GM19324 (cell line): ENCODE measurements around the gene MRPL41.
"Not testable (repeated sequence)": the region's sequence is repeated elsewhere in the genome, so short reads cannot be mapped to it uniquely, and the experiment has no call there.

ENCODE experiments used
- ATAC-seq: cut with Tn5 transposase; IDR thresholded peaks from one replicate; pipeline ENCODE4 v1.9.1; 2021; ENCODE audit warnings: mild to moderate bottlenecking, moderate library complexity; ENCODE audit not compliant: unreplicated experiment, low FRiP score

Gene MRPL41

DNA sequence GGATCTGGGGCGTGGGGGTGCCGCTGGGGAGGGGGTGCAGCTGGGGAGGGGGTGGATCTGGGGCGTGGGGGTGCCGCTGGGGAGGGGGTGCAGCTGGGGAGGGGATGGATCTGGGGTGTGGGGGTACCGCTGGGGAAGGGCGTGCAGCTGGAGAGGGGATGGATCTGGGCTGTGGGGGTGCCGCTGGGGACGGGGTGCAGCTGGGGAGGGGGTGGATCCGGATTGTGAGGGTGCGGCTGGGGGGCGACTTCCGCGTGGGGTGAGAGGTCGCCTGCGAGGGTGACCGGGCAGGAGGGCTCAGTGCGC is 768 bp upstream of the MRPL41 start:
- ATAC-seq, result not testable (repeated sequence)

DNA sequence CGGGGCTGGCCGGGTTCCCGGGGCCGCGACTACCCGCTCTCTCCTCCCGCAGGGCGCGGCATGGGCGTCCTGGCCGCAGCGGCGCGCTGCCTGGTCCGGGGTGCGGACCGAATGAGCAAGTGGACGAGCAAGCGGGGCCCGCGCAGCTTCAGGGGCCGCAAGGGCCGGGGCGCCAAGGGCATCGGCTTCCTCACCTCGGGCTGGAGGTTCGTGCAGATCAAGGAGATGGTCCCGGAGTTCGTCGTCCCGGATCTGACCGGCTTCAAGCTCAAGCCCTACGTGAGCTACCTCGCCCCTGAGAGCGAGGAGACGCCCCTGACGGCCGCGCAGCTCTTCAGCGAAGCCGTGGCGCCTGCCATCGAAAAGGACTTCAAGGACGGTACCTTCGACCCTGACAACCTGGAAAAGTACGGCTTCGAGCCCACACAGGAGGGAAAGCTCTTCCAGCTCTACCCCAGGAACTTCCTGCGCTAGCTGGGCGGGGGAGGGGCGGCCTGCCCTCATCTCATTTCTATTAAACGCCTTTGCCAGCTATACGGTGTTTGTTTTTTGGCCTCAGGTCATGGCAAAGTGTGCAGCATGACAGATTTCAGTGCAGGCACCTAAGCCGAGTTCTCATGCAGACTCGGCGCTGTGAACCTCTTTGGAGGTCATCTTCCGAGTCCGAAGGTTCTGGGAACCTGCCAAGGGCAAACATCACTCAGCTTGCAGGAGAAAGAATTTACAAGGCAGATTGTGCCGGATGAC is 516 bp downstream of the MRPL41 start:
- peak; percentile 22 for ATAC-seq

DNA sequence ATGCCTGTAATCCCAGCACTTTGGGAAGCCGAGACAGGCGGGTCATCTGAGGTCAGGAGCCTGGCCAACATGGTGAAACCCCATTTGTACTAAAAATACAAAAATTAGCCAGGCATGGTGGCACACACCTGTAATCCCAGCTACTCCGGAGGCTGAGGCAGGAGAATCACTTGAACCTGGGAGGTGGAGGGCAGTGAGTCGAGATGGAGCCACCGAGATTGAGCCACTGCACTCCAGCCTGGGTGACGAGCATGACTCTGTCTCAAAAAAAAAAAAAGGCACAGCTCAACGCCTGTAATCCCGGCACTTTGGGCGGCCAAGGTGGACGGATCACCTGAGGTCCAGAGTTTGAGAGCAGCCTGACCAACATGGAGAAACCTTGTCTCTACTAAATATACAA is 2.0 kb downstream of the MRPL41 start:
- ATAC-seq, result not testable (repeated sequence)

DNA sequence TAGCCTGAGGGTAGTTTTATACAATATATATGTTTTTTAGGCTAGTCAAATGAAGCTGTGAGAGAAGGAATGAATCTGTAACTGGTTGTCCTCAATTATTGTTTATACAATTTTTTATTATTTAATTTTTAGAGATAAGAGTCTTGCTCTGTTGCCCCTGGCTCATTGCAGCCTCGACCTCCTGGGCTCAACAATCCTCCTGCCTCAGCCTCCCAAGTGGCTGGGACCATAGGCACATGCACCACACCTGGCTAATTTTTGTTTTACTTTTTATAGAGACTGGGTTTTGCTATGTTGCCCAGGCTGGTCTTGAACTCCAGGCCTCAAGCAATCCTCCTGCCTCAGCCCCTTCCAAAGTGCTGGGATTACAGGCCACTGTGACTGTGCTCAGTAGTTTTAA is 2.7 kb downstream of the MRPL41 start:
- no peak for ATAC-seq

DNA sequence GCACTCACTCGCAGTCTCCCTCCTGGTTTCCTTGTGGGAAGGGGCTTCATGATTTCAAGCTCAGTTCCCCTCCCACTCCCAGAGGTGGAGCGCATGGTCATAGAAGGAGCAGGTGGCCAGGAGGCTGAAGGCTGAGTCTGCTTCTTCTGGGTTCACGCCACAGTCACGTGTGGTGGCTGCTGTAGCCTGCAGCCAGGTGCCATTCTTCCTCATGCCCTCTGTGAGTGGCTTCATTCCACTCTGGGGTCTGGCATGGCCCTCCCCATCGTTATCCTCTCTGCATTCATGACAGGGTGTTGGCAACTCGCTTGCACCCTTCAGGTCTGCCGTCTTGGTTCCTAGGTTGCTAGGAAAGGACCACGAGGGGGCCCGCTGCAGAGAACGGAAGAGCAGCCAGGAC is 3.5 kb downstream of the MRPL41 start:
- no peak for ATAC-seq

DNA sequence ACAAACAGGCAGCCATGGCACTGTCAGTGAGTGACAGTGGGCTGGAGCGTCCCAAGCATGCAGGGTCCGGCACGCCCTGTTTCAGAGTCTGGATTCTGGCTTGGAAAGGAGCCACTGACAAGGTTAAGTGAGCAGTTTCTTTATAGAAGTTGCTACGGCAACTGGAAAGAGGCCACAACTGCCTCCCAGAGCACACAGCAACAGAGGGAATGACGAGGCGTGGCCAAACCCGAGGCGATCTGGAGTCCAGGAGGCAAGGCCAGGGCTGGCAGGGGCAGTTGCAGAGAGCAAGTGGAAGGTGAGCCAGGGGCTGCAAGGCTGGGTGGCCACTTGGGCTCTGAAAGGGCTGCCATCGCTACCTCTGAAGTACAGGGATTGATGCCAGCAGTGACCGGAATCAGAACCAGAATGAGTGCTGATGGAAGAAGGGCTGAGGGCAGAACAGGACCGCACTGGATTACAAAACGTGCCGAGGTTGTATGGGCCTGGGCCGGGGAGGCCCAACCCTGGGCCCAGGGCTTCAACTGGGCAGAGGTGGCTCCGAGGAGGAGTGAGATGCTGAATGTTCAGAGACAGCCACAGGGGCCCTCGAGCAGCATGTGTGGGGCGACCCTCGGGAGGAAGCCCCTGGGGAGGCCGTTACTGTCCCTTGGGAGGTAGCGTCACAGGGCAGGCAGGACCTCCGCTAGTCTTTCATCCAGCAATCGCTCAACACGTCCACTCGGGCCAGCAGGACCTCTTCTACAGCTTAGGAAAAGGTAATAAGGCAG is 4.6 kb downstream of the MRPL41 start:
- no peak for ATAC-seq

DNA sequence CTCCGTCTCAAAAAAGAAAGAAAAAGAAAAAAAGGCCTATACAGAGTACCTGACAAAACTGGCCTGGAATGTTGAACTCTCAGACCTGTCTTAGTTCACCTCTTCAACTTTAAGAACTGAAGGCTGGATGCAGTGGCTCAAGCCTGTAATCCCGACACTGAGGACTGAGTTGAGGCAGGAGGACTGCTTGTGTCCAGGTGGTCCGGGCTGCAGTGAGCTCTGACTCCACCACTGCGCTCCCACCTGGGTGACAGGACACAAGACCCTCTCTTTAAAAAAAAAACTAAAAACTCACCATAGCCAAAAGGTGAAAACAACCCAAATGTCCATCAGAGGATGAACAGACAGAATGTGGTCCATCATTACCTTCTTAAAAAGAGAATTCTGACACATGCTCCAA is 6.4 kb downstream of the MRPL41 start:
- no peak for ATAC-seq

DNA sequence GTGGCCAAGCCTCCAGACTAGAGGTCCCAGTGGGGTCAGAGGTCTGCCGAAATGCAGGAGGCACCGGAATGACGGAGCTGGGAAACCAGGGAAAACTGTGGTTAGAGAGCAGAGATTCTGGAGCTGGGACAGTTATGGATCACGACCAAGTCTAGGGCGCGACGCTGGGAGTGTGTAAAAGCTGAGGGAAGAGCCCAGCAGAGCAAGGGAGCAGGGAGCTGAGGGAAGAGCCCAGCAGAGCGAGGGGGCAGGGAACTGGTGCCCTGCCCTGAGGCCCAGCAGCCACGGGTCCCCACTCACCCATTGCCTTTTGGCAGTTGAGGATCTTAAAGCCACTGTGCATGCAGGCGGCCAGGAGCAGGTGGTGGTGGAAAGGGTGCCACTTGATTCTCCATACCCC is 12.5 kb downstream of the MRPL41 start:
- ATAC-seq, result no peak

DNA sequence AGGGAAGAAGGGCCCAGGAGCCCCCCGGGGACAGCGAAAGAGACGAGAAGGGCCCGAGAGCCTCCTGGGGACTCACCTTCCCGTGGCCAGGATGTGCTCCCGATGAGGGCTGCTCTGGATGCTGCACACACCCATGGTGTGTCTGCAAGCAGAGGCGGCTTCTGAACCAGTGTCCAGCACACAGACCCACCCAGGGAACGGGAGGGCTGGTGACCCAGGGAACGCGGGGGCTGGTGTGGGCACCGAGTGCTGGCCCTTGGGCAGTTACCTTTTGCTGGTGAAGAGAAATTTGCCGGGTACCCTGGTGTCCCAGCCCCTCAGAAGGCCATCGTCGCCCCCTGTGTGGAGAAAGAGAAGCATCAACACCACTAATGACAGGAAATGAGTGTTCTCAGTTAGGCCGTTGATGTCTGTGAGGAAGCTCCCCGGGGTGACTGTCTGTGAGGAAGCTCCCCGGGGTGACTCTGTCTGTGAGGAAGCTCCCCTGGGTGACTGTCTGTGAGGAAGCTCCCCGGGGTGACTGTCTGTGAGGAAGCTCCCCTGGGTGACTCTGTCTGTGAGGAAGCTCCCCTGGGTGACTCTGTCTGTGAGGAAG is 13.2 kb downstream of the MRPL41 start:
- ATAC-seq, result no peak

DNA sequence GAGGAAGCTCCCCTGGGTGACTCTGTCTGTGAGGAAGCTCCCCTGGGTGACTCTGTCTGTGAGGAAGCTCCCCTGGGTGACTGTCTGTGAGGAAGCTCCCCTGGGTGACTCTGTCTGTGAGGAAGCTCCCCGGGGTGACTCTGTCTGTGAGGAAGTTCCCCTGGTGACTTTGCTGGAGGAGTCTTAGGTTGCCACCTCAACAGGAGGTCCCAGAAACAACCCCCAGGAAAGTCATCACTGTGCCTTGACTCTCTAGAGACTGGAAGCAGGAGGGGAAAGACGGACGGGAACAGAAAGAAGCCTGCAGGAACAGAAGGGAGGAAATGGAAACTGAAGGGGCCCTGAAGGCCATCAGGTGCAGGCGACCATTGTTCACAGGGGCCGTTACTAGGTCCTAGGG is 16.8 kb downstream of the MRPL41 start:
- not testable (repeated sequence) for ATAC-seq

DNA sequence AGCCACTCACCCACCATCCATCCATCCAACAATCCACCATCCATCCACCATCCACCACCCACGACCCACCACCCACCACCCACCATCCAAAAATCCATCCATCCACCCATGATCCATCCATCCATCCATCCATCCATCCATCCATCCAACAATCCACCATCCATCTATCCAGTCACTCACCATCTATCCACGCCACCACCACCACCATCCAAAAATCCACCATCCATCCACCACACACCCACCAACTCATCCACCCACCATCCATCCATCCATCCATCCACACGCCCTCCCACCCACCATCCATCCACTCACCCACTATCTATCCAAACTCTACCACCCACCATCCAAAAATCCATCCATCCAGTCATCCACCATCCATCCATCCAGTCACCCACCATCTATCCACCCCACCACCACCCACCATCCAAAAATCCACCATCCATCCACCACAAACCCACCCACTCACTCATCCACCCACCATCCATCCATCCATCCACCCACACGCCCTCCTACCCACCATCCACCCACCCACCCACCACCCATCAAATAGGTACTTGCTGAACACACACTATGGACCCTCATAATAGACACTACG is 18.0 kb downstream of the MRPL41 start:
- ATAC-seq, result no peak

DNA sequence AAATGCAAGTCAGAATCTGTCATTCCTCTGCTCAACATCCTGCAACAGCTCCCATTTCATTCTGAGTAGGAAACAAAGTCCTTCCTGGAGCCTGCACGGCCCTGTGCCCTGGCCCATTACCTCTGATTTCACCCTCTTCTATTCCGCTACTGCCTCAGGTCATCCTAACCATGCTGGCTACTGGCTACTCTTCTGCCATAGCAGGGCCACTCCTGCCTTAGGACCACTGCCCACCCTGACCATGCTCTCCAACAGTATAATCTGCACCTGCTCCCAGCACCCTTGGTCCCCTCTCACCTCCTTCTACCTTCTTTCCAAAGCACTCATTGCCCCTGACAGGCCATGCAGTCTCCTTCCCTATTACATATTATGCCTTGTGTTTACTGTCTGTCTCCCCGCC is 18.9 kb downstream of the MRPL41 start:
- ATAC-seq, result no peak

DNA sequence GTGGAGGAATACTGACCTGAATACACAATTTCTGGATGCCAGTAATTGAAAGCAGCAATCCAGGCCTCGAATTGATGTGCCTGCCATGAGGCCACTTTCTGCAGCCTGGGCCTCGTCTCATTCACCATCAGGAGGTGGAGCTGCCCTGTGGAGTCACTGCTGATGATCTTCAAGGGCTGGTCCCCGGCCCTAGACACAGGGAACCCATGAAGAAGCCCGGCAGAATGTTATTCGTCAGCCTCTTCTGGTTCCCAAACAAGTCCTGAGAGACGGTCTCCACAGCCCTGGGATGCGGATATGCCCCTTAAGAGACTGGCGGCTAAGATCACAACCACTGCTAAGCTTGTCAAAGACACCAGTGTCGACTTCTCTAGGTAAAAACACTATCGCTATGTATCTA is 22.5 kb downstream of the MRPL41 start:
- no peak for ATAC-seq

DNA sequence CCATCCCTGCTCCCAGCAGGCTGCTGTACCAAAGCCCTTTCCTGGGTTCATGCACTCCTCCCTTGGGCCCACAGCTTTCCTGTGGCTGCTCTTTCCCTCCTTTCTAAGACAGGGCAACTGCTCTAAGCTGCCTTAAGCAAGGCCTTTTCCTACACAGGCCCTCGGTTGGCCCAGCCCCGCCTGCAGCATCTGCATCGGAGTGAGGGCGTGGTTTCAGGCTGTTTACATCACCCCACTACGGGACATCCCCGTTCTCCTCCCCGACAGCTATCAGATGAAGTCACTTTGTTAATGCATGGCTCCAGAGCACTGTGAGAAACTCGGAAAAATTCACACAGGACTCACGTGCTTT is 23.7 kb downstream of the MRPL41 start:
- ATAC-seq, result no peak

DNA sequence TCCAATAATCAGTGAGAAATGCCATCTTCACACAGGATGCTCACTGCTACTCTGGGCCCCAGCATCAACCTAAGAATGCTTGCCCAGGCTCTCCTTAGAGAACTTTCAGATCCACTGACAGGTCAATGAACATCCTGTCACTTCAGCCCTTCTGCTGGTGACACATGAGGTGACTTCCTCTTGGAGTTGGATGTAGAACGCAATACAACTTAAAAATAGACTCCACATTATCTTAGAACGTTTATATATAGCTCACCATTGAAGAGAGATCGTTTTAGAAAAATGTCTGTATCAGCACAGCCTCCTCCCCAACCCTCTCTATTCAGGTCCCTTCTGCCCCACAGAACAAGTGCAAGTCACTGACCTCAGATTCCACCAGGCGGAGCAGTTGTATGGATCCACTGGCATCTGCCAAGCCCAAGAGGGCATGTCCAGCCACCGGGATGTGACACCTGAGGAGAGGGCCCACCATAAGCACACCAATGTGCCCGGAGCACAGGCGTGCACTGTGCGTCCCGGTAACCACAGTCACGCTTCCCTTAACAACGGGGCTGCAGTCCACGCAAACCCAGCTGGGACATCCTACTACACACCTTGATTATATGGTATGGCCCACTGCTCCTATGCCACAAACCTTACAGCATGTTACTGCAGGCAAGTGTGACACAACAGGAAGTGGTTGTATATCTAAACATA is 24.2 kb downstream of the MRPL41 start:
- ATAC-seq, result no peak

DNA sequence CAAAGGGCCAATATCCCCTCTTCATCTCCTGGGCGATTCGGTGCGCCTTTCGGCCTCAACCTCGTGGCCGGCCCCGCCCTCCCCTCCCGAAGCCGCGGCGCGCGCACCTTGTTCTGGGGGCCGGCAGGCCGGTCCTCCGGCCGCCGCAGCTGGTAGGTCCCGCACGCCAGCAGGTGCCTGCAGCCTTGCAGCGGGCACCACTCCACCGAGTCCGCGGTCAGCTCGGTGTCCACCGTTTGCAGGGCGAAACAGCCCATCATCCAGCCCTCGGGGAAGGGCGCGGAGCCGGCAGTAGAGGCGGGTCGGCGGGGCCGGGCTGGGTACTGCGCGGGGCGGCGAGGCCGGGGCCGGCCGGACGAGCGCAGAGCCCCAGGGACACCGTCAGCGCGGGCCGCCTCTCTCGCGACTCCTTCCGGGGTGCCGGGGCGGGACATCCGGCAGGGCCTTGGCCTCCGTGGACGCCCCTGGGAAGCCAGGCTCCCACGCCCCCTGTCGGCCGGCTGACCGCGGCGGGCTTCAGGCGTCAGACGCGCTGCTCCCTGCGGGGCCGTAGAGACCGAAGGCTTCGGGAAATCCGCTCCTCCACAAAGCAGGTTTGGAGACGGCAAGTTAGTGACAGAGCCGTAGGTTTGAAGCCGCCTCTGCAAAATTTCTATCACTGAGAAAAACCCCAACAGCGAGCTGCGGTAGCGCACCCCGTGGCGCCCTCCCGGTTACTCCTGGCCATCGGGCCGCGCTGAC is 27.0 kb downstream of the MRPL41 start, which contains the start of gene DPH7:
TSS of gene DPH7 (minus strand) at position 408 of the 741 bp plus-strand sequence. CDS start at position 260, 148 bp downstream.
- ATAC-seq, result peak; percentile 83

DNA sequence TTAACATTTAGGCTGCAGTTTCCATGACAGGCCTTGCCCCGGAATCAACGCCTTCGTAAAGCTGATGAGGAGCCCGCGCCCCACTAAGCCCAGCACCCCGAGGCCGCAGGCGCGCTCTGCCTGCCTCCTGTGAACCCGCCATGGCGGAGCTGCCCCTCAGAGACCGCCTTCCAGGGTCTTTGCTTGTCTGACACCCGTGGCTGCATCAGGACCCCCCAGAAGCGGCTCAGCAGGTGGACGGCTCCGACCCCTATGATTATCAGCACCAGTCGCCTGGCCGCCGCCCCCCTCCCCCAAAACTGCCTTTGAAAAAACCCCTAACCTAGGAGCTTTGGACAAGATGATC is 27.6 kb downstream of the MRPL41 start:
- ATAC-seq, result no peak

DNA sequence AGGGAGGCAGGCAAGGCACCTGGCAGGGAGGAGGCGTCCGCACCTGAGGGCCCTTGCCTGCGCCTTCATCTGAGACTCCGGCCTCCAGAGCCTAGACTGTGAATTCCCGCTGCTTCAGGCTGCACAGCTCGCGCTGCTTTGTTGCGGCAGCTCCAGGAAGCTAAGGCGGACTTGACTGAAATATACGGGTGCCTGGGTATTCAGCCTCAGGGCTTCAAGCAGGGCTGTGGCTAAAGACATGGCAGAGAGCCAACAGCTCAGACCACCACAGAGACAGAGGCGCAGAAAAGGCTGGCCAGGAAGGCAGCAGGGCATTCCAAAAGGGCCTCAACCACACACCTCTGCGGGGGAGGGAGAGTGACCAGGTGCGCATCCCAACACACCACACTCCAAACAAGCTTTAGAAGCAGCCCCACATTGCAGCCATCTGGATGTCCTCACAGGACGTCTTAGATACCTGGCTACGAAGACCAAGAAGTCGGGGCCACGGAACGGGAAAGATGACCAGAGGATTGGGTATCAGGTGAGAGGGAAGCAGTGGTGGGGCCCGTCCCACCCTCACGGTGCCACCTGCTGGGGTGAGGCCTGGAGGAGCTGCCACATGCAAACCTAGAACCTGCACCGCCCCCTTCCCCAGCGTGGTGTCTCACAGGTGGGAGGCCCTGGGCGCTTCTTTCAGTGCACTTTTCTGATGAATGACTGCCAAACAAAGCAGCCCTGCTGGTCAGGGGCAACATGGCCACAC is 28.7 kb downstream of the MRPL41 start:
- ATAC-seq, result no peak

DNA sequence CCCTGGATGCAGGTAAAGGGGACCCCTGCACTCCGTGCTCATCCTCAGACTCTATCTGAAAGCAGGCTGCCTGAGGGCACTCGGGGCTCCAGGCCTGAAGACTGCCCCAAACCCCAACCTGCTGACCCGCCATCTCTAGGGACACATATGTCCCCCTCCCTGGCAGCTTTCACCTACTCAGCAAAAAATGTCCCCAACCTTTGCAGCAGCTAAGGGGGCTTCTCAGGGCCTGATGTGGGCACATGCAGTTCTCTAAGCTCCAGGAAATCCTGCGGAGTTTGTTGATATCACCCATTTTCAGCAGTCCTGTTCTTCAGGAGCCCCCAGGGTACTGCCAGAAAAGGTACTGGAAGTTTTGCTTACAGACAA is 29.3 kb downstream of the MRPL41 start:
- ATAC-seq, result no peak
